ENCODE data around the gene DCAF7. TPM values are rescaled to one million over a fixed set of nuclear protein-coding genes. Genes with fewer than 3 reads are reported as not detected.

Gene DCAF7
- total RNA-seq, 1 donor from 2014 or later: 47.4 TPM

Other genes starting within 250 kb of the DCAF7 start
- 6.8 TPM for gene CYB561, start 104.2 kb upstream of the DCAF7 start, total RNA-seq
- gene ACE, start 73.4 kb upstream of the DCAF7 start, total RNA-seq: 11.6 TPM
- not detected for gene KCNH6, start 27.1 kb upstream of the DCAF7 start, total RNA-seq
- 39.4 TPM for gene TACO1, start 50.4 kb downstream of the DCAF7 start, total RNA-seq
- 101 TPM for gene MAP3K3, start 71.9 kb downstream of the DCAF7 start, total RNA-seq
- gene LIMD2, start 149.6 kb downstream of the DCAF7 start, total RNA-seq: 7.5 TPM
- 20.4 TPM for gene STRADA, start 191.3 kb downstream of the DCAF7 start, total RNA-seq
- 78.7 TPM for gene CCDC47, start 223.1 kb downstream of the DCAF7 start, total RNA-seq
- gene DDX42, start 223.7 kb downstream of the DCAF7 start, total RNA-seq: 66.1 TPM

Measured in cardiac septum (tissue), 1 donor.